Lower leg skin (tissue), 3 donors: ENCODE results near the gene UHMK1.

Experiments
- POLR2A ChIP-seq, 2 donors: fragments of 450-650 bp; IDR thresholded peaks; one replicate each; pipeline ENCODE4 v1.6.1; 2016 to 2017; ENCODE audit warnings: antibody characterized with exemption in 2 of 2, mild to moderate bottlenecking in 1 of 2, moderate library complexity in 1 of 2
- TF ChIP-seq, protein P1 (sequence below), 3 donors: fragments of 450-650 bp; IDR thresholded peaks; one replicate each; pipeline ENCODE4 v1.5.1; 2016; ENCODE audit warnings: antibody characterized with exemption in 3 of 3, mild to moderate bottlenecking in 3 of 3, moderate library complexity in 2 of 3

DNA sequence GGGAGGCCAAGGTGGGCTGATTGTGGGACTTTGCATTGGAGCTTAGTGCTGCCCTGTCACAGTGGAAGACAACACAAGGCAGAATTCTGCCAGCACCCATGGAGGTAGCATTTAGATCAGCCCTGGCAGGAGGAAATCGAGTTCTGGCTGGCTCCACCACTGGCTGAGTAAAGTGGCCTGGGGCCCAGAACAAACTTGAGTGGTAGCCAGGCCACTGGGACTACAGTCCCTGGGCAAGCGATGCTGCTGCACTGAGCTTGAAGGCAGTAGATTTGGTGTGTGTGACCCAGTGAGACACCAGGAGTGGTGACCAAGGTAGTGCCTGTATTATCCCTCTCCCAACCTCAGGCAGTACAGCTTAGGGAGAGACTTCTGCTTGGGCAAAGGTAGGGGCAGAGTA is 22.5 kb upstream of the UHMK1 start:
- TF ChIP-seq, protein P1, sequence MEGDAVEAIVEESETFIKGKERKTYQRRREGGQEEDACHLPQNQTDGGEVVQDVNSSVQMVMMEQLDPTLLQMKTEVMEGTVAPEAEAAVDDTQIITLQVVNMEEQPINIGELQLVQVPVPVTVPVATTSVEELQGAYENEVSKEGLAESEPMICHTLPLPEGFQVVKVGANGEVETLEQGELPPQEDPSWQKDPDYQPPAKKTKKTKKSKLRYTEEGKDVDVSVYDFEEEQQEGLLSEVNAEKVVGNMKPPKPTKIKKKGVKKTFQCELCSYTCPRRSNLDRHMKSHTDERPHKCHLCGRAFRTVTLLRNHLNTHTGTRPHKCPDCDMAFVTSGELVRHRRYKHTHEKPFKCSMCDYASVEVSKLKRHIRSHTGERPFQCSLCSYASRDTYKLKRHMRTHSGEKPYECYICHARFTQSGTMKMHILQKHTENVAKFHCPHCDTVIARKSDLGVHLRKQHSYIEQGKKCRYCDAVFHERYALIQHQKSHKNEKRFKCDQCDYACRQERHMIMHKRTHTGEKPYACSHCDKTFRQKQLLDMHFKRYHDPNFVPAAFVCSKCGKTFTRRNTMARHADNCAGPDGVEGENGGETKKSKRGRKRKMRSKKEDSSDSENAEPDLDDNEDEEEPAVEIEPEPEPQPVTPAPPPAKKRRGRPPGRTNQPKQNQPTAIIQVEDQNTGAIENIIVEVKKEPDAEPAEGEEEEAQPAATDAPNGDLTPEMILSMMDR (IDR thresholded peaks at IDR 0.05) = no peak
- no peak for TF ChIP-seq POLR2A (IDR thresholded peaks at IDR 0.05)
